Left renal cortex interstitium (tissue), 4 donors: Measurements from ENCODE around the gene PCNX3. TPM values are rescaled to one million over a fixed set of nuclear protein-coding genes. Genes with fewer than 3 reads are reported as not detected.

ENCODE experiments used
- DNase-seq, 4 donors: peaks; one replicate each; pipeline ENCODE4 v3.0.0-alpha.2; 2013; ENCODE audit warnings: low read depth in 4 of 4, low spot score in 2 of 4, missing footprints in 1 of 4
- polyA plus RNA-seq, 4 donors: library from polyadenylated mRNA; unstranded; fragments of 120-200 nt; gene quantifications; one replicate each; pipeline ENCODE4 v1.2.1, GENCODE V29; 2013; ENCODE audit not compliant: insufficient read length in 4 of 4

PCNX3 gene
- polyA plus RNA-seq, 4 donors, result 22.4 to 43.0 (median 34.9) TPM

DNA sequence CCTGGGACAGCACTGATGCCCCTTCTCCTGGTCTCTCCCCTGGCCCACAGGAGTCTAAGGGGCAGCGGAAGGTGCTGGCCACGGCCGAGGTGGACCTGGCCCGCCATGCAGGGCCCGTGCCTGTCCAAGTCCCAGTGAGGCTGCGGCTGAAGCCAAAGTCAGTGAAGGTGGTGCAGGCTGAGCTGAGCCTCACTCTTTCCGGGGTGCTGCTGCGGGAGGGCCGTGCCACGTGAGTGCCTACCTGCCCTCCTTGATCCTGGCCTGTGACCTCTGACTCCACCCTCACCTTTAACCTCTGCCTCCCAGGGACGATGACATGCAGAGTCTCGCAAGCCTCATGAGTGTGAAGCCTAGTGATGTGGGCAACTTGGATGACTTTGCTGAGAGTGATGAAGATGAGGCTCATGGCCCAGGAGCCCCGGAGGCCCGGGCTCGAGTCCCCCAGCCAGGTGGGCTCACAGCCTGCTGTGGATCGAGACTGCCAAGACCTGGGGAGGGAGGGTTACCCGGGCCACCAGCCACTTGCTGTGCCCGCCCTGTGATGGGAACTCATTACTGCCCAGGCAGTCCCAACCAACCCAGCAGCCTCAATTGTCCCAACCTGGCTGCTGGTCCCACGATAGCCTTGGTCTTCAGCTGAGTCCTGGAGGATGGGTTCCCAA is 35.4 kb upstream of the PCNX3 start:
- DNase-seq, result no peak

DNA sequence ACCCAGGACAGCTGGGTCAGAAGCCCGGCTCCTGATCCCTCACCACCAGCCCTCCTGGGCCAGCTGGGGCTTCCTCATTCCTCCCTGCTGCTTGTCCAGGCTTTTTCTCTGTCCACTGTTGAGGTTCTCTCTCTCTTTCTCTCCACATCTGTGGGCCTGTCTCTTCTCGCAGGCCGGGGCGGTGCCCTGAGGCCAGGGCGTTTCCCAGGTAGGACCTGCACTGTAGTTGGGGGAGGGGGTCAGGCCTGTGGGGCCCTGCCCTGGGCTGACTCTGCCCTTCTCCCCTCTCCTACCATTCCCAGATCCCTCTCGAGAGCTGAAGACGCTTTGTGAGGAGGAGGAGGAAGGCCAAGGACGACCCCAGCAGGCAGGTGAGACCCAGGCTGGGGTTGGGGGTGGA is 34.8 kb upstream of the PCNX3 start:
- DNase-seq, result no peak

DNA sequence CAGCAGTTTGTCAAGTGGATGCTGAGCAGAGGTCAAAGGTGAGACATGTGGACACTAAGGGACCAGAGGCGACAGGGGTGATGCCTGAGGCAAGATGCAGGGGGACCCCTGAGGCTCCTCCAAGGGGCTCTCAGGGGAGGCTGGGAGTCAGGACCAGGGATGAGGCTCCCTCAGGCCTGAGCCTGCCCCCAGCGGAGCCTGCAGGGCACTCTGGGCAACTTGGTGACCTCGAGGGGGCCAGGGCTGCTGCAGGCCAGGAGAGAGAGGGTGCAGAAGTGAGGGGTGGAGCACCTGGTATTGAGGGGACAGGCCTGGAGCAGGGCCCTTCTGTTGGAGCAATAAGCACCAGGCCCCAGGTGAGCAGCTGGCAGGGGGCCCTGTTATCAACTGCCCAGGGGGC is 33.6 kb upstream of the PCNX3 start:
- no peak for DNase-seq

DNA sequence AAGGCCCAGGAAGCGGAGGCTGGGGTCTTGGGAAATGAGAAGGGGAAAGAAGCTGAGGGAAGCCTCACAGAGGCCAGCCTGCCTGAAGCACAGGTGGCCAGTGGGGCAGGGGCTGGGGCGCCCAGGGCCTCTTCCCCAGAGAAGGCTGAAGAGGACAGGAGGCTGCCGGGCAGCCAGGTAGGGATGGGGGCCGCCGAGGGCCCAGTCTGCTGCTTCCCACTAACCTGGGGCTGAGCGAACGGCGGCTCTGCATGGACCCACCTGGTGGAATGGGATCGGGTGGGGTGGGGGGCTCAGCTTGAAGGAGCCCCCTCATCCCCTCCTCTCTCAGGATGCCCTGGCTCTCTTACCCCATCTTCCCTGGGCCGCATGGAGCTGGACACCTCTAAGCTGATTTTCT is 32.0 kb upstream of the PCNX3 start:
- no peak for DNase-seq

DNA sequence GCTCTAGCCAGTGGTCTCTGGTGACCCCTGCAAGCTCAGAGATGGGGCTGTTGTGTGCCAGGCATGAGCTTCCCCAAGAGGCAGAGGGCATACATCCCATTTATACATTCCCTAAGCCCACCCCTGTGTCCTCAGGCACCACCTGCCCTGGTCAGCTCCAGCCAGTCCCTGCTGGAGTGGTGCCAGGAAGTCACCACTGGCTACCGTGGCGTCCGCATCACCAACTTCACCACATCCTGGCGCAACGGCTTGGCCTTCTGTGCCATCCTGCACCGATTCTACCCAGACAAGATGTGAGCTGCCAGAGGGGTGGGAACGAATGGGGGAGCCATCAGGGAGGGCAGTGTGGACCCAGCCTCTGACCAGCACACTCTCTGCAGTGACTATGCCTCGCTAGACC is 31.5 kb upstream of the PCNX3 start:
- DNase-seq, result no peak

DNA sequence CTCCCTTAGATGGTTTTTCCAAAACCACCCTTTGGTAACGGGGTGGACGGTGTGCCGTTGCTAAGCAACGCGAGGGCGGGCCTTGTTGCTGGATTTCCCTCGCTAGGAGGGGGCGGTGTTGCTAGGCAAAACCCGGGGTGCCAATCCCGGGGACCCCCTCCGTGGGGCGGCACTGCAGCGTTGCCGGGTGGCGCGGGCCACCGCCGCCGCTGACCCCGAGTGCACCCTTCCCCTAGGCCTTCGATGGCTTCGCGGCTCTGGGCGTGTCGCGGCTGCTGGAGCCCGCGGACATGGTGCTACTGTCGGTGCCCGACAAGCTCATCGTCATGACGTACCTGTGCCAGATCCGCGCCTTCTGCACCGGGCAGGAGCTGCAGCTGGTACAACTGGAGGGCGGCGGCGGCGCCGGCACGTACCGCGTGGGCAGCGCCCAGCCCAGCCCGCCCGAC is 30.8 kb upstream of the PCNX3 start:
- DNase-seq, result no peak

DNA sequence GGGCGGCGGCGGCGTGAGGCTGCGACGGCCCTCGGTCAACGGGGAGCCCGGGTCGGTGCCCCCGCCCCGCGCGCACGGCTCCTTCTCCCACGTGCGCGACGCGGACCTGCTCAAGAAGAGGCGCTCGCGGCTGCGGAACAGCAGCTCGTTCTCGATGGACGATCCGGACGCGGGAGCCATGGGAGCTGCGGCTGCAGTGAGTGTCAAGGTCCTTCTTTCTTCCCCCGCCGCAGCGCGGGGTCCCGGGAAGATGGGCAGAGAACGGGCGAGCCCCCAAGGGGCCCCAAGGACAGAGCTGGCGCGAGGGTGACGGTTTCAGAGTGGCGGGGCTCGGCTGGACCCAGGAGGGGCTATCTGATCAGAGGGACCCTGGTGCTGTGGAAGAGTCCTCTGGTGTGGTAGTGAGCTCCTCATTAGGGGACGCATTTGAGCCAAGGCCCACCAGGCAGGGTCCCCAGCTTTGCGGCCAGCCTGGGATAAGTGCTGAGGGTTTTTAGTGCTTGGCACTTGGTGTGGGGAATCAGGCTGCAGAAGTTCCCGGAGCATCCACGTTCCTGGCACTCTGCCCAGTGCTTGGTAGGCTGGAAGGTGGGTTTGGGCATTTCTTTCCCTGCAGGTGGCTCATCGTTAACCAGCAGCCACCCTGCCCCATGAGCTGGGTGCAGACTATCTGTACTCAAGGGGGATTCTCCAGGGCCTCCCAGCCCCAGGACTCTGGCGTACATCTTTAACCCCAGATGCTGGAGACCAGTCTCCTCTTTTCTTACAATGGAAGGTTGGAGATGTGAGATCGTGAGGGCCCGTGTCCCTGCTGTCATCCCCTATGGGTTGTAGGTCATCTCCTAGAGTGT is 30.0 kb upstream of the PCNX3 start:
- no peak for DNase-seq

DNA sequence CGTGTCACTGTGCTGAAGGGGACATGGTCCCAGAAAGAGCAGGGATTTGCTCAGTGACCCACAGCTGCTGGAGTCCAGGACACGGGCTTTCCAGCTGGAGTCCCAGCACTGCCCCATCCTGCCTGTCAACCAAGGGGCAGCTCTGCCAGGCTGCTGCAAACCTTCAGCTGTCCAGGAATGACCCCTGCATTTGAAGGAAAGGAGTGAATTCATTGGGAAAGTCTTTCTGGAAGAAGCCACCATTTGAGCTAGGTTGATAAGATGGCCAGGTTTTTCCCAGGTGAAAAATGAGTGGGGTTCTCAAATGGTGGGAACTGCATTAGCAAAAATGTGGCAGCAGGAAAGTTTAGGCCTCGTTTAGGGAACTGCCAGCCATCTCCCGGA is 29.3 kb upstream of the PCNX3 start:
- DNase-seq, result no peak

DNA sequence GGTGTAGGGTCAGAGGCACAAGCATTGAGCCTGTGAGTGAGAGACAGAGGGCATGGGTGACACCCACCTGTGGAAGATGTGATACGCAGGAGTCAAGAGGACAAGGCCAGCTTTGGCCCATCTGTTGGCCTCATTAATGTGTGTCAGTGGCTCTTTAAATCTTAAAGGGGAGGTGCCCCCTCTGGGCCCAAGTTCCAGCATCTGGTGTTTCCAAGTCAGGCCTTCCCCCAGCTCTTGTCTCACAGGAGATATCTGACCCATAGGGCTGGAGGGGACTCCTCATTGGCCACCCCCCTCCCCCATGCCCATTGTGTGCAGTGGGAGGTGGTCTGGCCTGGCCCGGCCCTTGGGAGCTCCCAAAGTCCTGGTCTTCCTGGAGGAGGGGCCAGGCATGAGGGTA is 28.9 kb upstream of the PCNX3 start:
- no peak for DNase-seq

DNA sequence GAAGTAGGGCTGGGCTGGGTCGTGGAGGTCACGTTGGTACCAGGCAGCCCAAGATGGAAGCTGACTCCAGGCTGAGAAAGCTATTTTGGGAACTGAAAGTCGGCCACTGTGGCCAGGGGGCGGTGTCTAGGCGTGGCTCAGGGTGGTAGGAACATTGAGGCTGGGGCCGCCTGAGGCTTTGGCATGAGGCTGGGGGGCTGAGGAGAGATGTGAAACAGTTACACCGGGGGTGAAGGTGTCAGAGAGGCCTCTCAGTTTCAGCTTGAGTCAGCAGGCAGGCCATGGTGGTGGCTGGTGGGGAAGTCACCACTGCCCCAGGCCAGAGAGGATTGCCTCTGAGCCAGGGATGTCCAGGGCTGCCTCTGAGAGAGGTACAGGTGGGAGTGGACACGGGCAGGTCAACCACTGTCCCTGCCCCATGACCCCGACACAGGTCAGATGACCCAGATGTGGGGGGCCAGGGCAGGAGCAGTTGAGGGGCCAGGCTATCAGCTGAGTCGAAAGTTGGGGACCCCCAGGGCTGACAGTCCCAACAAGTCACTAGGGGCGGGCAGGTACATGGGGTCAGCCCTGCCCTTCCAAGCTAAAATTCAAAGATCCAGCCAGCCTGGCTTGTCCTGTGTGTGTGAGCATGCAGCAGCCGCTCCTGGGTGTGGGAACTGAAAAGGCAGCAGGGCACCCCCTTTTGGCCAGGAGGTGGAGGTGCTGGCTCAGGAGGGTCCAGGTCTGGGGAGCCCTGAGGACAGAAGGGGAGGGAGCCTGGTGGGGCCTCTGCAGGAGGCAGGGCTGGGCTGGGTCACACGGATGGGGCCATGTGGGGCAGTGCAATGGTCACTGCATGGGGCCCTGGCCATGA is 27.1 kb upstream of the PCNX3 start:
- DNase-seq, result no peak

DNA sequence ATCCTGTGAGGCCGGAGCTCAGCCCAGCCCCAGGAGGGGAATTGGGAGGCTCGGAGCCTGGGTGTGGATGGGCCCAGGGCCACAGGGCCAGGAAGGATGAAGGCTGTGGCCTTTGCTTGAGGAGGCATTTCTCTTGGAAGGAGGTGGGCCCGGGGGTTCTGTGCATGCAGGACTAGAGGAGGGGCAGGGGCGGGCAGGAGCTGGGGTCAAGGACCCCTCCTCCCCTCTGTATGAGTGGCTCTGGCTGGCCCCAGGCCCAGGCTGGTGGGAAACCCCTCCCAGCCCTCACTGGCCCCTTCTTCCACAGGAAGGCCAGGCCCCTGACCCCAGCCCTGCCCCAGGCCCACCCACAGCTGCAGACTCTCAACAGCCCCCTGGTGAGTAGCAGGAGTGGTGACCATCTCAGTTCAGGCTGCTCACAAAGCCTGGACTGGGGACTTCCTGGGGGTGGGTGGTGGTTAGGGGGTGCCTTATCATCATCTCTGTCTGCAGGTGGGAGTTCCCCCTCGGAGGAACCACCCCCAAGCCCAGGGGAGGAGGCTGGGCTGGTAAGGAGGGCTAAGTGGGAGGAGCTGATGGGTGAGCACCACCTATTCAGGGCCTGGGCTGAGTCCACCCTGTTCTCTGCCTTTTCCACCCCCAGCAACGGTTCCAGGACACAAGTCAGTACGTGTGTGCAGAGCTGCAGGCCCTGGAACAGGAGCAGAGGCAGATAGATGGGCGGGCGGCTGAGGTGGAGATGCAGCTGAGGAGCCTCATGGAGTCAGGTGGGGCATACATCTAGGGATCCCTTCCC is 25.9 kb upstream of the PCNX3 start:
- DNase-seq, result no peak

DNA sequence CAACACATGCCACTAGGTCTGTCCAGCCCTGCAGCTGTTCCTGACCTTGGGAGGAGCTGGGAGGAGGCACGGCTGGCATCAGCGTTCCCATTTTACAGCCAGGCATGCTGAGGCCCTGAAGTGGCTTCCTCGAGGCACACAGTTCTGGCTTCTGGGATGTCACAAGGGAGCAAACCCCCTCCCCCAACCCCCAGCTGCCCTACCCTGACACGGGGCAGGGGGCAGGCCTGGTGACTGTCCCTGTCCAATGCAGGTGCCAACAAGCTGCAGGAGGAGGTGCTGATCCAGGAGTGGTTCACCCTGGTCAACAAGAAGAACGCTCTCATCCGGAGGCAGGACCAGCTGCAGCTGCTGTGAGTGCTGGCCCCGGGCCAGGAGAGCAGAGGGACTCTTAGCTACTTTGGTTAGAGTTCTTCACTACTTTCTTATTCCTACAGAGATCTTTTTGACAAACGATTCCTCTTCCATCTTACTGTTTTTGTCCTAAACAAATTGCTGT is 25.3 kb upstream of the PCNX3 start:
- DNase-seq, result no peak

DNA sequence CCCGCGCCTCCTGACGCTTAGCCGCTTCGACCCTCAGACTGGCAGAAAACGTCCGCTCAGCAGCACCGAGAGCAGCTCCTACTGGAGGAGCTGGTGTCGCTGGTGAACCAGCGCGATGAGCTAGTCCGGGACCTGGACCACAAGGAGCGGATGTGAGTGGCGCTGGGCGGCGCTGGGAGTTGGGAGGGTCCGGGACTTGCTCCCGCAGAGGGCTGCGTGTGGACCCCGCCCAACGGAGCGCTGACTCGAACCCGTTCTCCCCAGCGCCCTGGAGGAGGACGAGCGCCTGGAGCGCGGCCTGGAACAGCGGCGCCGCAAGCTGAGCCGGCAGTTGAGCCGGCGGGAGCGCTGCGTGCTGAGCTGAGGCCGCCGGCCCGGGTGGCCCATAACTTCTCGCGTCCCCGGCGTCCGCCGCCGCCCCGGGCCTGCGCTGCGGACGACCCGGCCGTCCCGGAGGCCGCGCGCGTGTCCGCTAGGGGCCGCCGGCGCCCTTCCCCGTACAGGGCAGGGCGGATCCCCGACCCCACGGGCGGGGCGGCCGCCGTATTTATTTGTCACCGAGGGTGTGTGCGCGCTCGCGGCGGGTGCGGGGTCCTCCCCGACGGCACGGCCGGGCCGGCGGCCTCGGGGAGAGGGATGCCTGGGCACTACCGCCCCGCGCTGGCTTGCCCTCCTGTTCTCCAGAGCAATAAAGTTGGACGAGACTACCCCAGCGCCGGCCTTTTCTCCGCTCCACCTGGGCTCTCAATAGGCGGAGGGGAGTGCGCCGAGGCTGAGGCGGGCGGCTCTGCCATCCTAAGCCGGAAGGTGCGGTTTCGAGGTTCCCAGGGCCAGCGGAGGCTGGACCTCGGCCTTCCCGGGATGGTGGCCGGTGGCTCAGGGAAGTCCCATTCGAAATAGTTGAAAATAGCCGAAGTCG is 23.4 kb upstream of the PCNX3 start:
- DNase-seq, result no peak

DNA sequence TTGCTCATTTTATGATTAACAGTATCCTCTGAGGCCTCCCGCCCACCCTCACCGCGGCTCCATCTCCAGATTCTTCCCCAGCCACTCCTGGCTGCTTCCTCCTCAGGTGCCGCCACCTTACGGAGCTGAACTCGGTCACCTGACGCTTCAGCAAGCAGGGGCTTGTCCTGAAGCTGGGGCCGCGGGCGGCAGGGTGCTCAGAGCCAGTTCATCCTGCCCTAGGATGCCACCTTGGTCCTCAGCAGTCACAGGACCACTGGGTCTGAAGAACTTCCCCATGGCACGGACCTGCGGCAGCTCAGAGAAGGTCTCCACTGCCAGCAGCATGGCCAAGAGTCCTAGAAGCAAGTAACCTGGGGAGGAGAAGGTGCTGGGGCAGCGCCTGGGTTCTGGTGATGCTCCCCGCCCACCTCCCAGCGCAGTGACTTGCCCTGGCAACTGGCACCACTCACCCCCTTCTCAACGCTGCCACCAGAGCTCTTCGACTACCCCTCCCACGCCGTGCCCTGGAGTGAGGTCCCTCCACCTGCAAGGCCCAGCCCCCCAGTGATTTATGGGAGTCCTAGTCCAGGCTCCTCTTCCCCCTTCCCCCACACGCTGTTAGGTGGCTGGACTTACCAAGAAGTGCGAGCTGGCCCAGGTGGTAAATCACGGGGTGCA is 22.6 kb upstream of the PCNX3 start:
- DNase-seq, result no peak

DNA sequence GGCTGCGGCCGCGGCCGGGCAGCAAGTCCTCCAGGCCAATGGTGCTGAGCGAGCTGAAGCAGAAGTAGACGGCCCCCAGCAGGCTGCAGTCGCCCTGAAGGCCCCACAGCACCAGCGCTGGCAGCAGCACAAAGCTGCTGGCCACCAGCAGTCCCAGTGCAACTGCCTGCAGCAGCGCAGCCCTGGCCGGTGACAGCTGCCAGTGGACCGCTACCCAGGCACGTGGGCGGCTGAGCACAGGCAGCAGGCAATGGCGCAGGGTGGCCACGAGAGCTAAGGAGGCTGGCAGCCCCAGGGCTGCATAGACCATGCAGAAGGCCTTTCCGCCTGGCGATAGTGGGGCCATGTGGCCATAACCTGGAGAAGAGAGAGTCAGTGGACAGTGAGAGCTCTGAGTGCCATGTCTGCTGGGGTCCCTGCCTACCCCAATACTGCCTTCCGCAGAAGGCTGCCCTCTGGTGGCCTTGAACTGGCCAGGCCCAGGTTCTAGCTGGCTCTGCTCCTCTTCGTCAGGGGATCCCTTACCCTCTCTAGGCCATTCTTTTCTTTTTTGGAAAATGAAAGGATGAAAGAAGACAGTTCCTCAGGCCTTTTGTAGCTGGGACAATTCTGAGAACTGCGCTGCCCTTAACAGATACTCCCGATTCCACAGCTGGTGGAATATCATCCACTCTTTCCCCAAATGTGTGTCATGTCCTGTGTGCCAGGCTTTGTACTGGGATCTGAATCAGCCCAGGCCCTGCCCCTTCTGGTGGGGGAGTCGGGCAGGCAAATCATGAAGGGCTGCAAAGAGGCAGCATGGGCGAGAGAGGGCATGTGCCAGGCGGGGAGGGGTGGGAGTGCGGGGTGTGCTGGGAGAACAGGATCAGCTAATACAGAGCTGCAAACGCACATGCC is 21.8 kb upstream of the PCNX3 start:
- no peak for DNase-seq

DNA sequence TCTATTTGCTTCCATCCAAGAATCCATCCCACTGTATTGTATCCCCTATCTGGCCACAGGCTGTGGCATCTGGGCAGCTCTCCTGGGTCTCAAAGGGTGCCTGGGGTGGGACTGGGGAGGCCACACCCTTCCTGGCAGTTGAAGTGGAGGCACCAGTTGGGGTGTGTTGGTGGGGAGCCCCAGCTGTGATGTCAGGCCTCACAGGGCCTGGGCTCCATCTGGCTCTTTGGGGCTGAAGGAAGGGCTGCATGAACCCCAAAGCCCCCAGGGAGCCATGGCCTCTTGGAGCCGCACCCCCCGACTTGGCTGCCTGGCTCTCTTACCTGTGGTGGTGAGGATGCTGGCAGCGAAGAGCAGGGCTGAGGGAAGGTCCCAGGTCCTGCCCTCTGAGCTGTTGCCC is 20.4 kb upstream of the PCNX3 start:
- no peak for DNase-seq

DNA sequence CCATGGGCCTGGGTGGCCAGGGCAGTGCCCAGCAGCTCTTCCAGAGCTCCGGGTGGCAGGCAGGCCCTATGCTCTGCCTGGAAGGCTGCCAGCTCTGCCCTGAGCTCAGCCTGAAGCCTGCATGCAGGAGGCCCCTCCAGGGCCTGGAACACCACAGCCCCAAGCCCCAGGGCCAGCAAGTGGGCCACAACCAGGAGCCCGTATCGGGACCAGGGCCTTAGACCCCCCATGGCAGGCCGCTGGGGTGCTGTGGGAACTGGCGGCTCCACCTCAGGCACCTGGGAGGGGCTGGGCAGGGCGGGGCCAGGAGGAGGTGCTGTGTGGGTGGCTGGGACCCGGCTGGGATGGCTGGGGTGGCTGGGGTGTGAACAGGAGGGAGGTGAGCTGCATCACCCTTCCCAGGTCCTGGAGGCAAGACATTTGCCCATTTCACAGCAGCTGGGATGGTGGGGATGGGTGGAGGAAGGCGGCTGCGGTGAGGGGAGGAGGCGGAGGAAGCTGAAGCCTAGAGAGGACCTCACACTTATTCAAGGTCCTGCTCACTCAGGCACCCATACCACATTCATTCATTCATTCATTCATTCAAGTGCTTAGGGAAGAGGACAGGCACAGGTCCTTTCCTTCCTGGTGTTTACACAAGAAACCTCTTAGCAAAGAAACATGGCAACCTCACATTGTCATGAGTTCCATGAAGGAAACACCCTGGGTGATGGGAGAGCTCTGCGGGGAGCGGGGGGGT is 19.9 kb upstream of the PCNX3 start, which contains the start of gene KCNK7:
Gene KCNK7 (minus strand): TSS at position 258 of the 739 bp plus-strand sequence. CDS start 28 bp downstream, at position 230.
- DNase-seq, result no peak
